ENCODE data around the gene DLG2.

DNA sequence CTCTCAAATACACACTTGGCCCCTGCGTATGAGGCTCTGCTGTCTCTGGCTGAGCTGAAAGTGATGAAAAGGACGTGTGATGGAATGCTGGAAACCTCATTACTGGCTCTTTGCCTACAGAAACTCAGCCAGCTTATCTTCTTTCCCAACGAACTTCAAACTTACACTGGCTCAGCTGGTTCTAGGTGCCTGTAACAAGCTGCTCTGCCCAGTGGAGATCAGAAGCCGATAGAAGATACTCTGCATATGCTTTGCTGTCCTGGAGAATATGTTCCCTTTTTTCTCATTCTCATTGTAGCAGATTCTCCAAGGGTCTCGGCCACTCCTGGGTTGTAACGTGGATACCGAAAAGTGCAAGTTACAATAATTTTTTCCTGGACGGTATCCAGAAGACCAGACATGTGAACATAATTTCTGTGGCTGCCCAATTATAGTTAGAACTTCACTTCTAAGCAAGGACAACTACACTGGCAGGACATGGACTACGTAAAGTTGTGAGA, 1935.6 kb downstream of the DLG2 start:
- TF ChIP-seq, protein P1, sequence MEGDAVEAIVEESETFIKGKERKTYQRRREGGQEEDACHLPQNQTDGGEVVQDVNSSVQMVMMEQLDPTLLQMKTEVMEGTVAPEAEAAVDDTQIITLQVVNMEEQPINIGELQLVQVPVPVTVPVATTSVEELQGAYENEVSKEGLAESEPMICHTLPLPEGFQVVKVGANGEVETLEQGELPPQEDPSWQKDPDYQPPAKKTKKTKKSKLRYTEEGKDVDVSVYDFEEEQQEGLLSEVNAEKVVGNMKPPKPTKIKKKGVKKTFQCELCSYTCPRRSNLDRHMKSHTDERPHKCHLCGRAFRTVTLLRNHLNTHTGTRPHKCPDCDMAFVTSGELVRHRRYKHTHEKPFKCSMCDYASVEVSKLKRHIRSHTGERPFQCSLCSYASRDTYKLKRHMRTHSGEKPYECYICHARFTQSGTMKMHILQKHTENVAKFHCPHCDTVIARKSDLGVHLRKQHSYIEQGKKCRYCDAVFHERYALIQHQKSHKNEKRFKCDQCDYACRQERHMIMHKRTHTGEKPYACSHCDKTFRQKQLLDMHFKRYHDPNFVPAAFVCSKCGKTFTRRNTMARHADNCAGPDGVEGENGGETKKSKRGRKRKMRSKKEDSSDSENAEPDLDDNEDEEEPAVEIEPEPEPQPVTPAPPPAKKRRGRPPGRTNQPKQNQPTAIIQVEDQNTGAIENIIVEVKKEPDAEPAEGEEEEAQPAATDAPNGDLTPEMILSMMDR (IDR thresholded peaks at IDR 0.05 in 4 of 5, conservative IDR thresholded peaks at IDR 0.05 in 1 of 5) = no peak
- no peak for TF ChIP-seq POLR2A (IDR thresholded peaks at IDR 0.05)
